Caco-2 (cell line): Measurements from ENCODE around the gene CENPU. TPM values are rescaled to one million over a fixed set of nuclear protein-coding genes. Genes with fewer than 3 reads are reported as not detected.
A peak's percentile ranks its signal among the peaks of the same experiment; 100 is the strongest.

Source experiments
- BruUV-seq: library from RNA; stranded (reverse); fragments of 400-500 nt; replicated peaks from 2 replicates; lab custom pipeline; 2021; lab: Mats Ljungman, UMichigan
- CTCF ChIA-PET: fragments of 300-600 bp; sonication (Branson Sonifier 250); formaldehyde crosslinking; loops from one replicate; lab custom pipeline; 2022; ENCODE audit warnings: antibody characterized with exemption; lab: Charles Lee
- POLR2A ChIA-PET: fragments of 300-600 bp; sonication (Branson Sonifier 250); formaldehyde crosslinking; loops from one replicate; lab custom pipeline; 2022; ENCODE audit warnings: antibody characterized with exemption; lab: Charles Lee
- DNase-seq, 2 experiments: peaks; one replicate each; pipeline versions ENCODE4 v3.0.0 to v3.0.0-alpha.2; 2020 to 2022
- H3K27me3 ChIP-seq: replicated peaks from 2 replicates; pipeline ENCODE4 v1.6.0; 2011; ENCODE audit warnings: low read length; ENCODE audit not compliant: control insufficient read depth, insufficient read depth
- H3K36me3 ChIP-seq: 2 replicates; pipeline ENCODE4 v1.5.1; 2011; ENCODE audit warnings: low read length; ENCODE audit not compliant: control insufficient read depth, insufficient read depth
- H3K4me1 ChIP-seq: fragments of 250-450 bp; sonication (Bioruptor Pico); 2 replicates; pipeline ENCODE4 v1.5.1; 2020; ENCODE audit warnings: mild to moderate bottlenecking
- H3K4me3 ChIP-seq: 2 replicates; pipeline ENCODE4 v1.5.1; 2011; ENCODE audit warnings: low read depth, mild to moderate bottlenecking, control low read depth, low read length
- H3K9me3 ChIP-seq: fragments of 250-450 bp; sonication (Bioruptor Pico); 2 replicates; pipeline ENCODE4 v1.5.1; 2020; ENCODE audit warnings: mild to moderate bottlenecking, moderate library complexity
- H3K27ac Mint-ChIP-seq: one replicate; pipeline ENCODE4 v1.8.0; 2022; ENCODE audit warnings: mixed read lengths; ENCODE audit not compliant: unreplicated experiment
- H3K27me3 Mint-ChIP-seq: one replicate; pipeline ENCODE4 v1.8.0; 2022; ENCODE audit warnings: mixed read lengths; ENCODE audit not compliant: insufficient read depth, unreplicated experiment
- H3K36me3 Mint-ChIP-seq: one replicate; pipeline ENCODE4 v1.8.0; 2022; ENCODE audit warnings: mild to moderate bottlenecking, mixed read lengths; ENCODE audit not compliant: insufficient read depth, unreplicated experiment
- H3K4me1 Mint-ChIP-seq: one replicate; pipeline ENCODE4 v1.8.0; 2022; ENCODE audit warnings: low read depth, mixed read lengths; ENCODE audit not compliant: unreplicated experiment
- H3K4me3 Mint-ChIP-seq: one replicate; pipeline ENCODE4 v1.8.0; 2022; ENCODE audit warnings: mild to moderate bottlenecking, moderate library complexity, mixed read lengths; ENCODE audit not compliant: unreplicated experiment
- H3K9me3 Mint-ChIP-seq: one replicate; pipeline ENCODE4 v1.8.0; 2022; ENCODE audit warnings: mixed read lengths; ENCODE audit not compliant: unreplicated experiment
- intact Hi-C: fragments of 100-400 bp; cut with micrococcal nuclease; formaldehyde crosslinking; loops from one replicate; pipeline ENCODE4 v1.10.0; 2022; ENCODE audit not compliant: unreplicated experiment
- total RNA-seq: library from RNA; stranded (reverse); gene quantifications from 2 replicates; pipeline ENCODE4 v1.2.3, GENCODE V29; 2022
- TF ChIP-seq, protein P1 (sequence below), 2 experiments: fragments of 200-600 bp in 1 of 2; IDR thresholded peaks; 1 replicate in 1 of 2; 2 replicates in 1 of 2; pipeline versions ENCODE4 v1.5.1 to v1.8.0; 2011 to 2022; ENCODE audit warnings: antibody characterized with exemption in 1 of 2, control low read depth in 1 of 2, inconsistent platforms in 1 of 2, low read depth in 1 of 2, low read length in 1 of 2, mild to moderate bottlenecking in 1 of 2, moderate library complexity in 1 of 2; ENCODE audit not compliant: insufficient read depth in 1 of 2, severe bottlenecking in 1 of 2, unreplicated experiment in 1 of 2

CENPU gene
- total RNA-seq, 1 experiment from 2014 or later, result 52.0 TPM

DNA sequence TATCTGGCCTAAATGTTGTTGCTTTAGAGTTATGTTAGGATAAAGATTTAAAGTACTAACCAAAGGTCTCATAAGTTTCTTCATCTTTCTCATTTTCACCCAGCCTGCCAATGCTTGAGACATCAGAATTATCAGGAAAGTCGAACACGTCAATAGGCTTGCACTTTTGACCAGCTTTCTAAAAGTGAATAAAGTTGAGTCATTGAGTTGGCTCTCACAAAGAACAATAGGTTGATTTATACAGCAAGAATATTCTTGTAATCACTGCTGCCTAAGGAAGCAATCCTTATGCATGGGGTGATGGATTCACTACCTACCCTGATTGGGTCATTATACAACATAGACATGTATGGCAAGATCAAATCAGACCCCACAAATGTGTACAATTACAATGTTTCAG, 5.0 kb downstream of the CENPU start:
- no peak for DNase-seq
- POLR2A ChIA-PET, result no interaction called here

DNA sequence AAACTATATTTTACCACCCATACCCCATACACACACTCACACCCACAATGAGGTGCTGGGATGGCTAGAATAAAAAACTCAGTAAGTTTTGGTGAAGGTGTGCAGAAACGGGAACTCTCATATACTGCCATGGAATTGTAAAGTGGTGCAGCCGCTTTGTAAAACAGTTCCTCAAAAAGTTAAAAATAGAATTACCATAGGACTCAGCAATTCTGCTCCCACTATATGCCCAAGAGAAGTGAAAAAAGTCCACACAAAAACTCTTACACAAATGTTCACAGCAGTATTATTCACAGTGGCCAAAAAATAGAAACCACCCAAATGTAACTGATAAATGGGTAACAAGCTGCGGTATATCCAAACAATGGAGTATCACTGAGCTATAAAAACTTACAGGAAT, 6.5 kb downstream of the CENPU start:
- TF ChIP-seq, protein P1, sequence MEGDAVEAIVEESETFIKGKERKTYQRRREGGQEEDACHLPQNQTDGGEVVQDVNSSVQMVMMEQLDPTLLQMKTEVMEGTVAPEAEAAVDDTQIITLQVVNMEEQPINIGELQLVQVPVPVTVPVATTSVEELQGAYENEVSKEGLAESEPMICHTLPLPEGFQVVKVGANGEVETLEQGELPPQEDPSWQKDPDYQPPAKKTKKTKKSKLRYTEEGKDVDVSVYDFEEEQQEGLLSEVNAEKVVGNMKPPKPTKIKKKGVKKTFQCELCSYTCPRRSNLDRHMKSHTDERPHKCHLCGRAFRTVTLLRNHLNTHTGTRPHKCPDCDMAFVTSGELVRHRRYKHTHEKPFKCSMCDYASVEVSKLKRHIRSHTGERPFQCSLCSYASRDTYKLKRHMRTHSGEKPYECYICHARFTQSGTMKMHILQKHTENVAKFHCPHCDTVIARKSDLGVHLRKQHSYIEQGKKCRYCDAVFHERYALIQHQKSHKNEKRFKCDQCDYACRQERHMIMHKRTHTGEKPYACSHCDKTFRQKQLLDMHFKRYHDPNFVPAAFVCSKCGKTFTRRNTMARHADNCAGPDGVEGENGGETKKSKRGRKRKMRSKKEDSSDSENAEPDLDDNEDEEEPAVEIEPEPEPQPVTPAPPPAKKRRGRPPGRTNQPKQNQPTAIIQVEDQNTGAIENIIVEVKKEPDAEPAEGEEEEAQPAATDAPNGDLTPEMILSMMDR (IDR thresholded peaks at IDR 0.05; ENCODE audit: insufficient read depth in 1 of 2, low read depth in 1 of 2, low read length in 1 of 2, severe bottlenecking in 1 of 2, unreplicated experiment in 1 of 2), result no peak
- no peak overlapping the region for H3K4me3 Mint-ChIP-seq
- H3K27me3 Mint-ChIP-seq, result no peaks in the 10 kb centered on the region
- Histone ChIP-seq H3K36me3 (no peaks in the 10 kb centered on the region), H3K9me3 (no peaks in the 10 kb centered on the region), H3K4me1 (no peaks in the 10 kb centered on the region), H3K4me3 (no peak overlapping the region), H3K27me3 (no peaks in the 10 kb centered on the region)
- CTCF ChIA-PET, result no interaction called here
- H3K36me3 Mint-ChIP-seq, result peaks cover 77% of the 10 kb centered on the region
- H3K4me1 Mint-ChIP-seq, result no peaks in the 10 kb centered on the region
- POLR2A ChIA-PET, result no interaction called here
- no peak overlapping the region for H3K27ac Mint-ChIP-seq
- no TSS peak for BruUV-seq
- no peak for DNase-seq
- H3K9me3 Mint-ChIP-seq, result no peaks in the 10 kb centered on the region
- intact Hi-C loops, result no loop called here

More for the DNA sequence above, 5.0 kb downstream of the CENPU start:
- CTCF ChIA-PET, result no interaction called here
- Mint-ChIP-seq H3K27me3 (no peaks in the 10 kb centered on the region), H3K4me1 (no peaks in the 10 kb centered on the region), H3K36me3 (peaks cover 73% of the 10 kb centered on the region), H3K27ac (peak overlapping the region; percentile 24), H3K9me3 (no peaks in the 10 kb centered on the region), H3K4me3 (no peak overlapping the region)
- Histone ChIP-seq H3K4me1 (no peaks in the 10 kb centered on the region), H3K36me3 (no peaks in the 10 kb centered on the region), H3K27me3 (no peaks in the 10 kb centered on the region), H3K9me3 (no peaks in the 10 kb centered on the region), H3K4me3 (no peak overlapping the region)
- TF ChIP-seq, protein P1 (IDR thresholded peaks at IDR 0.05; ENCODE audit: insufficient read depth in 1 of 2, low read depth in 1 of 2, low read length in 1 of 2, severe bottlenecking in 1 of 2, unreplicated experiment in 1 of 2), result no peak
- no TSS peak for BruUV-seq
- intact Hi-C loops, result no loop called here

DNA sequence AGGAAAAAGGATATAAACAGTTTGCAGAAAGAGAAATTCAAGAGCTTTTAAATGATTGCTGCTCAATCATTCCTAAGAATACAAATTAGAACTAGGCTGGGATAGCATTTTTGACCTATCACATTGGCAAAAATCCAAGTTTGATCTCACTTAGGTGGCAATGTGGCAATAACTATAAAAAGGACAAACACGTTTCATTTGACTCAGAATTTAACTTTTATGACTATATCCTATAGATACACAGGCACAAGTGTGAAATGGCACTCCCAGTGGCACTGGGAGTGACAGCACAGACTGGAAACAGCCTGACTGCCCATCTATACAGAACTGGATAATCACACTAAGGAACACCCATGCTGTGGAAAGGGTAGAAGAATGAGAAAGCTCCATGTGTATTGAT, 11.1 kb downstream of the CENPU start:
- Histone ChIP-seq H3K36me3 (no peaks in the 10 kb centered on the region), H3K9me3 (no peaks in the 10 kb centered on the region), H3K4me1 (no peaks in the 10 kb centered on the region), H3K27me3 (no peaks in the 10 kb centered on the region), H3K4me3 (no peak overlapping the region)
- TF ChIP-seq, protein P1 (IDR thresholded peaks at IDR 0.05; ENCODE audit: insufficient read depth in 1 of 2, low read depth in 1 of 2, low read length in 1 of 2, severe bottlenecking in 1 of 2, unreplicated experiment in 1 of 2), result no peak
- Mint-ChIP-seq H3K4me1 (no peaks in the 10 kb centered on the region), H3K9me3 (peaks cover 10% of the 10 kb centered on the region), H3K36me3 (peaks cover 81% of the 10 kb centered on the region), H3K27me3 (no peaks in the 10 kb centered on the region), H3K27ac (no peak overlapping the region), H3K4me3 (no peak overlapping the region)
- no peak for DNase-seq
- POLR2A ChIA-PET, result no interaction called here
- BruUV-seq, result no TSS peak
- intact Hi-C loops, result no loop called here
- CTCF ChIA-PET, result no interaction called here
